Vagina (tissue), 2 donors: ENCODE measurements around the gene TEKTIP1. TPM values are rescaled to one million over a fixed set of nuclear protein-coding genes. Genes with fewer than 3 reads are reported as not detected.

Experiments used
- DNase-seq, 2 donors: peaks; one replicate each; pipeline ENCODE4 v3.0.0-alpha.2; 2017; ENCODE audit errors: extremely low spot score in 2 of 2
- H3K27ac ChIP-seq: fragments of 200-600 bp; sonication (generic); one replicate; pipeline ENCODE4 v1.5.1; 2019
- H3K27me3 ChIP-seq: fragments of 200-600 bp; sonication (generic); one replicate; pipeline ENCODE4 v1.5.1; 2019
- H3K36me3 ChIP-seq, 2 donors: fragments of 200-600 bp; sonication (generic); one replicate each; pipeline ENCODE4 v1.5.1; 2017 to 2019
- H3K4me1 ChIP-seq: fragments of 200-600 bp; sonication (generic); one replicate; pipeline ENCODE4 v1.5.1; 2019
- H3K4me3 ChIP-seq, 2 donors: fragments of 200-600 bp; sonication (generic); 1 replicate in 1 of 2; 2 replicates in 1 of 2; pipeline ENCODE4 v1.5.1; 2016 to 2019
- H3K9me3 ChIP-seq: fragments of 200-600 bp; sonication (generic); one replicate; pipeline ENCODE4 v1.5.1; 2019
- CTCF ChIP-seq, 3 experiments: fragments of 450-650 bp in 2 of 3; fragments of 200-600 bp in 1 of 3; sonication (generic) in 1 of 3; IDR thresholded peaks; one replicate each; pipeline ENCODE4 v1.5.1; 2017 to 2019; ENCODE audit warnings: antibody characterized with exemption in 3 of 3, mild to moderate bottlenecking in 2 of 3, moderate library complexity in 2 of 3
- POLR2A ChIP-seq, 2 donors: fragments of 450-650 bp; IDR thresholded peaks; one replicate each; pipeline ENCODE4 v1.6.1; 2017; ENCODE audit warnings: antibody characterized with exemption in 2 of 2, mild to moderate bottlenecking in 2 of 2, moderate library complexity in 2 of 2
- POLR2AphosphoS5 ChIP-seq, 2 donors: sonication (generic); formaldehyde crosslinking; IDR thresholded peaks; one replicate each; pipeline ENCODE4 v1.9.0; 2017; ENCODE audit warnings: antibody characterized with exemption in 2 of 2, mild to moderate bottlenecking in 2 of 2, low read depth in 1 of 2; ENCODE audit not compliant: insufficient read depth in 1 of 2
- intact Hi-C: fragments of 100-400 bp; cut with DNase I; formaldehyde crosslinking; loops from one replicate; pipeline ENCODE4 v1.15.1; 2023
- total RNA-seq: library from RNA; depleted of rRNA; stranded (reverse); fragments of >200 nt; gene quantifications from one replicate; pipeline ENCODE4 v1.2.3, GENCODE V29; 2016

The TEKTIP1 gene
- total RNA-seq, 1 donor from 2014 or later: not detected

GRCh38 chr19:3516675-3517207, 22.2 kb upstream of the TEKTIP1 start:
- H3K27me3 ChIP-seq: no peaks in the 10 kb centered on the region
- H3K27ac ChIP-seq: no peak overlapping the region
- no peak for TF ChIP-seq POLR2A (IDR thresholded peaks at IDR 0.05)
- no peak for TF ChIP-seq CTCF (IDR thresholded peaks at IDR 0.05)
- TF ChIP-seq POLR2AphosphoS5 (IDR thresholded peaks at IDR 0.05; ENCODE audit: insufficient read depth in 1 of 2, low read depth in 1 of 2): no peak
- DNase-seq: no peak
- peaks cover 81% of the 10 kb centered on the region for H3K4me1 ChIP-seq
- no peaks in the 10 kb centered on the region for H3K9me3 ChIP-seq
- H3K36me3 ChIP-seq: peaks cover 0 to 4% of the 10 kb centered on the region in 2 donors
- no peak overlapping the region for H3K4me3 ChIP-seq
- intact Hi-C loops: no loop called here

GRCh38 chr19:3517638-3518037, 21.3 kb upstream of the TEKTIP1 start:
- intact Hi-C loops: no loop called here
- no peak overlapping the region for H3K4me3 ChIP-seq
- TF ChIP-seq POLR2AphosphoS5 (IDR thresholded peaks at IDR 0.05; ENCODE audit: insufficient read depth in 1 of 2, low read depth in 1 of 2) (no peak), POLR2A (IDR thresholded peaks at IDR 0.05) (no peak), CTCF (IDR thresholded peaks at IDR 0.05) (no peak)
- no peaks in the 10 kb centered on the region for H3K27me3 ChIP-seq
- no peak overlapping the region for H3K27ac ChIP-seq
- H3K36me3 ChIP-seq: peaks cover 0 to 4% of the 10 kb centered on the region in 2 donors
- no peaks in the 10 kb centered on the region for H3K9me3 ChIP-seq
- peaks cover 81% of the 10 kb centered on the region for H3K4me1 ChIP-seq
- no peak for DNase-seq

- no peak for DNase-seq
Measured at GRCh38 chr19:3518255-3518654, 20.7 kb upstream of the TEKTIP1 start.

GRCh38 chr19:3518659-3519058, 20.3 kb upstream of the TEKTIP1 start:
- Histone ChIP-seq H3K27ac (no peak overlapping the region), H3K9me3 (no peaks in the 10 kb centered on the region), H3K4me3 (no peak overlapping the region), H3K4me1 (peaks cover 75% of the 10 kb centered on the region), H3K27me3 (no peaks in the 10 kb centered on the region), H3K36me3 (peaks cover 0 to 14% of the 10 kb centered on the region in 2 donors)
- intact Hi-C loops: no loop called here
- no peak for DNase-seq
- no peak for TF ChIP-seq POLR2A (IDR thresholded peaks at IDR 0.05)
- TF ChIP-seq CTCF (IDR thresholded peaks at IDR 0.05): no peak
- no peak for TF ChIP-seq POLR2AphosphoS5 (IDR thresholded peaks at IDR 0.05; ENCODE audit: insufficient read depth in 1 of 2, low read depth in 1 of 2)

More at GRCh38 chr19:3518255-3518654, 20.7 kb upstream of the TEKTIP1 start:
- Histone ChIP-seq H3K27me3 (no peaks in the 10 kb centered on the region), H3K4me1 (peaks cover 79% of the 10 kb centered on the region), H3K36me3 (peaks cover 0 to 10% of the 10 kb centered on the region in 2 donors), H3K27ac (no peak overlapping the region), H3K4me3 (no peak overlapping the region), H3K9me3 (no peaks in the 10 kb centered on the region)
- TF ChIP-seq CTCF (IDR thresholded peaks at IDR 0.05) (no peak), POLR2A (IDR thresholded peaks at IDR 0.05) (no peak), POLR2AphosphoS5 (IDR thresholded peaks at IDR 0.05; ENCODE audit: insufficient read depth in 1 of 2, low read depth in 1 of 2) (no peak)
- intact Hi-C loops: no loop called here

- Histone ChIP-seq H3K4me1 (peaks cover 74% of the 10 kb centered on the region), H3K36me3 (peaks cover 0 to 18% of the 10 kb centered on the region in 2 donors)
Measured at GRCh38 chr19:3519126-3519525, 19.8 kb upstream of the TEKTIP1 start.

More at GRCh38 chr19:3519126-3519525, 19.8 kb upstream of the TEKTIP1 start:
- Histone ChIP-seq H3K9me3 (no peaks in the 10 kb centered on the region), H3K27ac (no peak overlapping the region), H3K4me3 (no peak overlapping the region), H3K27me3 (no peaks in the 10 kb centered on the region)
- no peak for TF ChIP-seq POLR2AphosphoS5 (IDR thresholded peaks at IDR 0.05; ENCODE audit: insufficient read depth in 1 of 2, low read depth in 1 of 2)
- intact Hi-C loops: no loop called here
- DNase-seq: no peak
